SK-N-SH (cell line): ENCODE data around the gene DCBLD1. TPM values are rescaled to one million over a fixed set of nuclear protein-coding genes. Genes with fewer than 3 reads are reported as not detected.

Experiments
- CTCF ChIA-PET: fragments of 300-600, 350-600 bp; formaldehyde crosslinking; extraction: SDS; loops from one replicate; lab custom pipeline; 2021; lab: Yijun Ruan, JAX
- POLR2A ChIA-PET: fragments of 350-600 bp; sonication (Branson Sonifier 250); formaldehyde crosslinking; extraction: SDS; loops from one replicate; lab custom pipeline; 2020; ENCODE audit warnings: antibody characterized with exemption, inconsistent platforms; lab: Yijun Ruan, JAX
- DNase-seq: peaks from one replicate; pipeline ENCODE4 v3.0.0; 2012
- H2AFZ ChIP-seq: fragments of 200-600 bp; sonication (generic); 2 replicates; pipeline ENCODE4 v1.8.1; 2016; ENCODE audit warnings: antibody characterized with exemption, mild to moderate bottlenecking, low read depth
- H3F3A ChIP-seq: fragments of 200-600 bp; sonication (generic); replicated peaks from 2 replicates; pipeline ENCODE3; 2016; ENCODE audit warnings: antibody characterized with exemption, mild to moderate bottlenecking; ENCODE audit not compliant: insufficient read depth
- H3K27ac ChIP-seq, 2 experiments: fragments of 200-500 bp in 1 of 2; fragments of 200-600 bp in 1 of 2; sonication (Bioruptor generic) in 1 of 2; sonication (generic), shearing (Covaris generic) in 1 of 2; 2 replicates each; pipeline versions ENCODE4 v1.5.1 to v1.6.1; 2014 to 2016; ENCODE audit warnings: low read depth in 2 of 2, inconsistent platforms in 1 of 2, low read length in 1 of 2, mild to moderate bottlenecking in 1 of 2, mixed read lengths in 1 of 2
- H3K27me3 ChIP-seq: fragments of 200-600 bp; sonication (generic), shearing (Covaris generic); 2 replicates; pipeline ENCODE4 v1.6.1; 2016; ENCODE audit warnings: mixed run types; ENCODE audit not compliant: insufficient read depth
- H3K36me3 ChIP-seq, 2 experiments: fragments of 200-500 bp in 1 of 2; fragments of 200-600 bp in 1 of 2; sonication (Bioruptor generic) in 1 of 2; sonication (generic) in 1 of 2; replicated peaks in 1 of 2; 2 replicates each; pipeline versions ENCODE3 to v1.5.1; 2014 to 2016; ENCODE audit warnings: low read length in 1 of 2, mild to moderate bottlenecking in 1 of 2; ENCODE audit not compliant: insufficient read depth in 2 of 2, control insufficient read depth in 1 of 2
- H3K4me1 ChIP-seq, 2 experiments: fragments of 200-500 bp in 1 of 2; fragments of 200-600 bp in 1 of 2; sonication (Bioruptor generic) in 1 of 2; sonication (generic), shearing (Covaris generic) in 1 of 2; 2 replicates each; pipeline versions ENCODE4 v1.5.1 to v1.6.1; 2014 to 2016; ENCODE audit warnings: low read depth in 1 of 2, low read length in 1 of 2, mixed run types in 1 of 2; ENCODE audit not compliant: insufficient read depth in 2 of 2, control insufficient read depth in 1 of 2
- H3K4me2 ChIP-seq: fragments of 200-600 bp; sonication (generic), shearing (Covaris generic); 2 replicates; pipeline ENCODE4 v1.6.1; 2017; ENCODE audit warnings: mixed run types
- H3K4me3 ChIP-seq, 2 experiments: fragments of 200-500 bp in 1 of 2; fragments of 200-600 bp in 1 of 2; sonication (Bioruptor generic) in 1 of 2; sonication (generic), shearing (Covaris generic) in 1 of 2; 2 replicates each; pipeline versions ENCODE4 v1.5.1 to v1.8.1; 2014 to 2016; ENCODE audit warnings: low read depth in 2 of 2, inconsistent platforms in 1 of 2, low read length in 1 of 2, mild to moderate bottlenecking in 1 of 2, mixed read lengths in 1 of 2, moderate library complexity in 1 of 2
- H3K79me2 ChIP-seq: fragments of 200-600 bp; sonication (generic); 2 replicates; pipeline ENCODE4 v1.8.1; 2017; ENCODE audit warnings: mild to moderate bottlenecking; ENCODE audit not compliant: insufficient read depth
- H3K9ac ChIP-seq: fragments of 200-600 bp; sonication (generic); 2 replicates; pipeline ENCODE4 v1.6.1; 2017; ENCODE audit warnings: mixed run types
- H3K9me2 ChIP-seq: fragments of 200-600 bp; sonication (generic); 2 replicates; pipeline ENCODE4 v1.6.1; 2017; ENCODE audit warnings: mixed run types
- H3K9me3 ChIP-seq: fragments of 200-600 bp; sonication (generic); 2 replicates; pipeline ENCODE4 v1.6.1; 2017; ENCODE audit warnings: mixed run types, mild to moderate bottlenecking, moderate library complexity
- H4K20me1 ChIP-seq: fragments of 200-600 bp; sonication (generic); 2 replicates; pipeline ENCODE4 v1.6.1; 2017; ENCODE audit warnings: mild to moderate bottlenecking, mixed run types; ENCODE audit not compliant: insufficient read depth
- EZH2phosphoT487 ChIP-seq: fragments of 200-600 bp; sonication (generic); IDR thresholded peaks from 2 replicates; pipeline ENCODE4 v1.6.1; 2017; ENCODE audit warnings: low read depth, mixed run types, mild to moderate bottlenecking, antibody characterized with exemption, moderate library complexity, borderline replicate concordance
- FOSL2 ChIP-seq: IDR thresholded peaks from 2 replicates; pipeline ENCODE4 v1.4.0; 2012; ENCODE audit warnings: low read depth, mild to moderate bottlenecking, moderate library complexity, borderline replicate concordance
- FOXJ3 ChIP-seq: sonication (generic); formaldehyde crosslinking; IDR thresholded peaks from 2 replicates; pipeline ENCODE4 v1.5.1; 2020; ENCODE audit warnings: mild to moderate bottlenecking, missing genetic modification reagents
- FOXM1 ChIP-seq: IDR thresholded peaks from 2 replicates; pipeline ENCODE4 v1.4.0; 2012; ENCODE audit warnings: low read depth, mild to moderate bottlenecking
- GABPA ChIP-seq: IDR thresholded peaks from 2 replicates; pipeline ENCODE4 v1.4.0; 2012; ENCODE audit warnings: low read depth, mild to moderate bottlenecking
- GATA2 ChIP-seq: sonication (generic); formaldehyde crosslinking; IDR thresholded peaks from 2 replicates; pipeline ENCODE4 v1.5.0; 2020; ENCODE audit warnings: mild to moderate bottlenecking, missing genetic modification reagents
- MEF2A ChIP-seq: IDR thresholded peaks from 2 replicates; pipeline ENCODE4 v1.4.0; 2012; ENCODE audit warnings: low read depth, borderline replicate concordance
- MXI1 ChIP-seq: IDR thresholded peaks from 2 replicates; pipeline ENCODE4 v1.6.1; 2012; ENCODE audit warnings: mild to moderate bottlenecking, low read depth, low read length, improper control_type of control experiment
- PBX3 ChIP-seq: IDR thresholded peaks from 2 replicates; pipeline ENCODE4; 2012
- POLR2AphosphoS5 ChIP-seq: IDR thresholded peaks from 2 replicates; pipeline ENCODE4 v1.6.1; 2012; ENCODE audit warnings: low read depth, low read length
- REST ChIP-seq: IDR thresholded peaks from 2 replicates; pipeline ENCODE4 v1.6.1; 2012; ENCODE audit warnings: mild to moderate bottlenecking, low read depth, low read length, moderate library complexity
- RFX5 ChIP-seq: IDR thresholded peaks from 2 replicates; pipeline ENCODE4 v1.6.1; 2012; ENCODE audit warnings: mild to moderate bottlenecking, improper control_type of control experiment, low read length
- SIN3A ChIP-seq: IDR thresholded peaks from 2 replicates; pipeline ENCODE4 v1.6.1; 2012; ENCODE audit warnings: low read depth, mild to moderate bottlenecking, low read length, moderate library complexity, borderline replicate concordance
- TAF1 ChIP-seq: IDR thresholded peaks from 2 replicates; pipeline ENCODE4 v1.6.1; 2012; ENCODE audit warnings: low read depth, mild to moderate bottlenecking, low read length, moderate library complexity, borderline replicate concordance
- TCF12 ChIP-seq: IDR thresholded peaks from 2 replicates; pipeline ENCODE4 v1.4.0; 2012
- YY1 ChIP-seq: IDR thresholded peaks from 2 replicates; pipeline ENCODE4 v1.4.0; 2012; ENCODE audit warnings: low read depth, mild to moderate bottlenecking
- polyA plus RNA-seq, 3 experiments: library from polyadenylated mRNA; depleted of rRNA; stranded (reverse); fragments of >200 nt; gene quantifications; 2 replicates each; pipeline ENCODE4 v1.2.3, GENCODE V29; 2012
- TF ChIP-seq, protein P1 (sequence below): IDR thresholded peaks from 2 replicates; pipeline ENCODE4 v1.4.0; 2012; ENCODE audit warnings: low read depth
- TF ChIP-seq, protein P2 (sequence below): IDR thresholded peaks from 2 replicates; pipeline ENCODE4 v1.4.0; 2012; ENCODE audit warnings: low read depth, borderline replicate concordance

DCBLD1 gene
- polyA plus RNA-seq, 1 of the 3 experiments (the other 2 are of a cell fraction) = 82.2 TPM

DNA sequence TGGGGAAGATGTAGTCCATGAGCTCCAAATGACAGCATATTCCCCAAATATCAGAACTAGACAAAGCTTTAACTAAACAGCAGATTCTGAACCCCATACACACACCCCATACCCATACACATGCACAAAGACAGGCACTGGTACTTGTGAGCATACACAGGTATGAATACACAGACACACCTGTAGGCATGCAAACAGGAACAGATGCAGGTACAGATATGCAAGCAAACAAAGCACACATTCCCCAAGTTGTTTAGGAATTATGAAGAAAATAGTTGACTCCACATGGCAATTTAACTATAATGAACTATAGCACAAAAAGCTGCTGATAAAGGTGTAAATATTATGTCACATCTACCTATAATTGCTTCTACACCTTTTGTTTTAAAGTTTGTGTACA lies 103.2 kb downstream of the DCBLD1 start:
- H3K9ac ChIP-seq = no peak overlapping the region
- peaks cover 22 to 59% of the 10 kb centered on the region in 2 experiments for H3K36me3 ChIP-seq
- no peaks in the 10 kb centered on the region for H3K27me3 ChIP-seq
- H3K9me2 ChIP-seq = no peaks in the 10 kb centered on the region; the same call in none of the 2 replicates
- H3K27ac ChIP-seq = no peak overlapping the region
- H3K4me1 ChIP-seq = no peaks in the 10 kb centered on the region; a peak in 2 of 4 replicates
- no peak for DNase-seq
- ChIA-PET CTCF (interaction anchor here (1.2 to 1.6 kb wide), 2 partner anchors 19 to 37 kb away, joined by 3 to 6 read pairs; no protein-coding TSS in a partner anchor), POLR2A (no interaction called here)
- no peaks in the 10 kb centered on the region for H3K9me3 ChIP-seq
- H2AFZ ChIP-seq = no peak overlapping the region
- TF ChIP-seq YY1 = no peak
- TF ChIP-seq, protein P1, sequence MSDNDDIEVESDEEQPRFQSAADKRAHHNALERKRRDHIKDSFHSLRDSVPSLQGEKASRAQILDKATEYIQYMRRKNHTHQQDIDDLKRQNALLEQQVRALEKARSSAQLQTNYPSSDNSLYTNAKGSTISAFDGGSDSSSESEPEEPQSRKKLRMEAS = no peak
- no peak for TF ChIP-seq MEF2A
- TF ChIP-seq MXI1 = no peak
- no peak for TF ChIP-seq FOSL2
- no peak for TF ChIP-seq PBX3
- no peak for TF ChIP-seq TAF1
- no peak for TF ChIP-seq REST
- no peak for TF ChIP-seq RFX5
- no peak for TF ChIP-seq EZH2phosphoT487
- TF ChIP-seq FOXM1 = no peak
- TF ChIP-seq POLR2AphosphoS5 = no peak
- TF ChIP-seq TCF12 = no peak
- TF ChIP-seq FOXJ3 (CRISPR knock-in tag) = no peak
- TF ChIP-seq SIN3A = no peak
- no peak for TF ChIP-seq GABPA
- TF ChIP-seq GATA2 (CRISPR knock-in tag) = no peak
- TF ChIP-seq, protein P2, sequence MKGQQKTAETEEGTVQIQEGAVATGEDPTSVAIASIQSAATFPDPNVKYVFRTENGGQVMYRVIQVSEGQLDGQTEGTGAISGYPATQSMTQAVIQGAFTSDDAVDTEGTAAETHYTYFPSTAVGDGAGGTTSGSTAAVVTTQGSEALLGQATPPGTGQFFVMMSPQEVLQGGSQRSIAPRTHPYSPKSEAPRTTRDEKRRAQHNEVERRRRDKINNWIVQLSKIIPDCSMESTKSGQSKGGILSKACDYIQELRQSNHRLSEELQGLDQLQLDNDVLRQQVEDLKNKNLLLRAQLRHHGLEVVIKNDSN = no peak
- peaks cover 97% of the 10 kb centered on the region for H3K79me2 ChIP-seq
- H3K4me3 ChIP-seq = no peak overlapping the region
- peaks cover 41% of the 10 kb centered on the region for H4K20me1 ChIP-seq
- H3F3A ChIP-seq = peaks cover 9% of the 10 kb centered on the region
- H3K4me2 ChIP-seq = no peak overlapping the region
